ENCODE results near the gene PCMTD2.
"Not testable (repeated sequence)": the region's sequence is repeated elsewhere in the genome, so short reads cannot be mapped to it uniquely, and the experiment has no call there.

Gene PCMTD2

DNA sequence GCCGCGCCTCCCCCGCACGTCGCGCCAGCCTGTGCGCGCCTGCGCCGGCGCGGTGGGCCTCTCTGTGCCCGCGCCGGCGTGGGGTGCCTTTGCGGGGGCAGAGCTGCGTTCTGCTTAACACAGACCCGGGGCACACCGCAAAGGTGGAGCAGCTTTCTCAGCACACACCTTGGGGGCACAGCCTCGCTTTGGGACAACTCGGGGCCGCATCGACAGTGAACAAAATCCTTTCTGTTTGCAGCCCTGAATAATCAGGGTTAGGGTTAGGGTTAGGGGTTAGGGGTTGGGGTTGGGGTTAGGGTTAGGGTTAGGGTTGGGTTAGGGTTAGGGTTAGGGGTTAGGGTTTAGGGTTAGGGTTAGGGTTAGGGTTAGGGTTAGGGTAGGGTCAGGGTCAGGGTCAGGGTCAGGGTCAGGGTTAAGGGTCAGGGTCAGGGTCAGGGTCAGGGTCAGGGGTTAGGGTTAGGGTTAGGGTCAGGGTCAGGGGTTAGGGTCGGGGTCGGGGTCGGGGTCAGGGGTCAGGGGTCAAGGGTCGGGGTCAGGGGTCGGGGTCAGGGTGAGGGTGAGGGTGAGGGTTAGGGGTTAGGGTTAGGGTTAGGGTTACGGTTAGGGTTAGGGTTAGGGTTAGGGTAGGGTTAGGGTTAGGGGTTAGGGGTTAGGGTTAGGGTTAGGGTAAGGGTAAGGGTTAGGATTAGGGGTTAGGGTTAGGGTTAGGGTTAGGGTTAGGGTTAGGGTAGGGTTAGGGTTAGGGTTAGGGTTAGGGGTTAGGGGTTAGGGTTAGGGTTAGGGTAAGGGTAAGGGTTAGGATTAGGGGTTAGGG is 31.1 kb downstream of the PCMTD2 start:
- not testable (repeated sequence) for DNase-seq (ENCODE audit: low read depth)

DNA sequence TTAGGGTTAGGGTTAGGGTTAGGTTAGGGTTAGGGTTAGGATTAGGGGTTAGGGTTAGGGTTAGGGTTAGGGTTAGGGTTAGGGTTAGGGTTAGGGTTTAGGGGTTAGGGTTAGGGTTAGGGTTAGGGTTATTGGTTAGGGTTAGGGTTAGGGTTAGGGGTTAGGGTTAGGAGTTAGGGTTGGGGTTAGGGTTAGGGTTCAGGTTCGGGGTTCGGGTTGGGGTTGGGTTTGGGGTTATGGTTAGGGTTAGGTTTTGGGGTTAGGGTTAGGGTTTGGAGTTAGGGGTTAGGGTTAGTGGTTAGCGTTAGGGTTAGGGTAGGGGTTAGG is 31.7 kb downstream of the PCMTD2 start:
- DNase-seq (ENCODE audit: low read depth), result not testable (repeated sequence)

DNA sequence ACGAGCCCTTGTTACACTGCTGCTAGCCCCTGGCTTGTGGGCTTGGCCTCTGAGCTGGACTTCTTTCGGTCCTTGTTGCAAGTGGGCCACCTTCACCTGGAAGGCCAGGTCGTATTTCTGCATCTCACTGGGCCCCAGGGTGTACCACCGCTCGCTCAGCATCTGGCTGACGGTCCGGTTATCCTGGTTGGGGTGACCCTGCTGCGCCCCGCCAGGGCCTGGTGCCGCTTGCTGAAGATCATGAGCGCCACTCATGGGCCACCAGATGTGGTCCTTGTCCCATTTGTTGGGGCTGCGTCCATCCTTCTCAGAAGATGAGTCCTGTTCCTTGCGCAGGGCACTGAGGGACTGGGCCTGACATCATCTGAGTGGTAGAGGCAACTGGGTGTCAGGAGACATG is 36.6 kb downstream of the PCMTD2 start:
- DNase-seq (ENCODE audit: low read depth), result not testable (repeated sequence)

DNA sequence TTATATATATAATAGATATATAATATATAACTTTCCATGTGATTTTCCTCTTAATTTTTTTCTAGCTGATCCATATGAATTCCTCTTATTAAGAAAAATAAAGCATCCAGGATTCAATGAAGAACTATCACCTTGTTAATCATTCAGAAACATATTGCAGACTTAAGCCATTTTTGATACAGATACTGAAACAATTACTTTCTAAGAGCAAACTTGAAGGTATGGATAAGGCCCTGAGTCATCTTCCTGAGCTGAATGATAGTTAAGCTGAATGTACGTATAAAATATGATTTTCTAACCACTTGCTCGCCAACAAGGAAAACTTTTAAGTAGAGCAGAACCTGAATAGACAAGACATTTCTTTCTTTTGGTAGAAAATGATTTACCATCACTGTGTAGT is 47.5 kb downstream of the PCMTD2 start:
- DNase-seq (ENCODE audit: low read depth), result not testable (repeated sequence)

DNA sequence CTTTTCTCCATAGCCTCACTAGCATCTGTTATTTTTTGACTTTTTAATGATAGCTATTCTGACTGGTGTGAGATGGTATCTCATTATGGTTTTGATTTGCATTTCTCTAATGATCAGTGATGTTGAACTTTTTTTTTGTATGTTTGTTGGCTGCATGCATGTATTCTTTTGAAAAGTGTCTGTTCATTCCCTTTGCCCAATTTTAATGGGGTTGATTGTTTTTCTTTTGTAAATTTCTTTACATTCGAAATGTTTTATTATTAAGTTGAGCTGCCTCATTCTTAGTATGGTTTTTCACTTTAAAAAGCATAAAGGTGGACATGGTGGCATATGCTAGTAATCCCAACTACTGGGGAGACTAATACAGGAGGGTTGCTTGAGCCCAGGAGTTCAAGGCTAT is 58.2 kb downstream of the PCMTD2 start:
- DNase-seq (ENCODE audit: low read depth), result not testable (repeated sequence)

DNA sequence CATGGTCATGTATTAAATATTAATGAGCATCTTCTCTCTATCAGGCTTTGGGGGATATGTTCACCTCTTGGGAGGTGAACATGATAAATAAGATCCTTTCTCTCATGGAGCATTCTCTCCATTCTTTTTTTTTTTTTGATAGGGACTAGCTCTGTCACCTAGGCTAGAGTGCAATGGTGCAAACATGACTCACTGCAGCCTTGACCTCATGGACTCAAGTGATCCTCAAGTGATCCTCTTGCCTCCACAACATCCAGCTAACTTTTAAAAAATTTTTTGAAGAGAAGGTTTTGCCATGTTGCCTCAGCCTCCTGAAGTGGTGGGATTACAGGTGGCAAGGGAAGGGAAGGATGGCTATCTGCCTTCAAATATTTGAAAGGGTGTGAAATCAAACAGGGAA is 59.8 kb downstream of the PCMTD2 start:
- not testable (repeated sequence) for DNase-seq (ENCODE audit: low read depth)

GRCh38 chr20:64315884-64316283 is 60.3 kb downstream of the PCMTD2 start:
- not testable (repeated sequence) for DNase-seq (ENCODE audit: low read depth)

- DNase-seq (ENCODE audit: low read depth), result peak; percentile 58
These were observed 61.0 kb downstream of the PCMTD2 start for GRCh38 chr20:64316415-64317083.

DNA sequence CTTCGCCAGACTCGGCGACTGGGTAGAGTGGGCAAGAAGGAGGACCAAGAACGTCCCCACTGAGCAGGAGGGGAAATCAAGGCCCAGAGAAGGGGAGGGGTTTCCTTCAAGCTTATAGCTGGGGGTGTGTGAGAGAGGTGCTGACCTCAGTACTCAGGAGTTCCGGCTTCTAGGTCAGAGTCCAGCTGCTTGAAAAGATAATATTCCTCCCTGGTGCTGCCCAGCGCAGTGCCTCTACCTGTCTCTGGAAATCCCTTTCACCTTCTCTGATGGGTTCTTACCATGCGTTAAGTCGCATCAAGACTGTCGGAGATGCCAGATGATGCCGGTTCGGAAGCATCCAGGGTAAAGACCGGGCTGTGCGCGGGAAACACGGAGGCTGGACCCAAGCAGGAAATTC is 61.8 kb downstream of the PCMTD2 start:
- DNase-seq (ENCODE audit: low read depth), result not testable (repeated sequence)

DNA sequence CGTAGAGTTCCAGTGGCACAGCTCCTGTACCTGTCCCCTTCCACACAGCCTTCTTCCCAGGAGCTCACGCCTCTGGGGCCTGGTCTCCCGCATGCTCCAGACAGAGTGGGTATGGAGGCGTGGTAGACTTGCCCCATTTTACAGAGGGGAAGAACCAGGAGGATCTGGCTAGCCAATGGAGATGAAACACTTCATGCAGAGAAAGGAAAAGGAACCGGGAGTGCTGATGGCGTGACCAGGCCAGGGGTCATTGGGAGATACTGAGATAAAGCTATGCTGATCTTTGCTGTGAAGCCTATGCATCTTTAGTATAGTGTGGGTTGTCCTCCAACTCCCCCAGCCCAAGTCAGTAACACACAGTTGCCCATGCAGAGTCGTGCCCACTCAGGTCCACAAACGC is 62.5 kb downstream of the PCMTD2 start:
- not testable (repeated sequence) for DNase-seq (ENCODE audit: low read depth)

DNA sequence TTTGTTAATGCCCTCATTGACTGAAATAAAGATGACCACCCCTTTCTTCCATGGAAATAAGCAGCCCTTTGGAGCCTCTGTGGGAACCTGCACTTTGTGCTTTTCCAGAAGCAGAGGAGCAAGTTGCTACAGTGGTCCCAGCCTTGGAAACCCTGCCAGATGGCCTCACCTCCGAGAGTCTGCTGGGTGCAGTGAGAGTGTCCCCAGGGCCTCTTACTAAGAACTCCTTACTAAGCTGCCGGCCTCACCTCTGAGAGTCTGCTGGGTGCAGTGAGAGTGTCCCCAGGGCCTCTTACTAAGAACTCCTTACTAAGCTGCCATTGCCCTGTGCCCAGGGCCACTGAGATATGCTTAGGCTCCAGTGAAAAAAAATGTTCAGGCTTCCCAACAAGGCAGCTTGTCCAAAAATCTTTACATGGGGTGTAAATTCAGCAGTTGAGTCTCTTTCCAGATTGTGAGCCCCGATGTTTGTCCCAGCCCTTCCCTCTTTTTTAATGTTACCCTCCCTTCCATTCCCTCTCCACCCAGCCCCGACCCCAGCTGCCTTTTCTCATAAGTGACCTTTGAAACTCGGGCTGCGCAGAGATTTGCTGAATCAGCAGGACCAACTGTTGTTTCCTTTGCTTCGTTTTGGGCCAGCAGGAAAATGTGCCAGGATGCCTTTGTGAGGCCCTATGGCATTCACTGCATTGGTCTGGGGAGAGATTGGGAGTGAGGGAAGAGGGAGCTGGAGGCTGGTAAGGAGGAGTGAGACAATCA is 66.7 kb downstream of the PCMTD2 start:
- DNase-seq (ENCODE audit: low read depth), result not testable (repeated sequence)
